Transverse colon (tissue), 4 donors: ENCODE results near the gene VASN. TPM values are rescaled to one million over a fixed set of nuclear protein-coding genes. Genes with fewer than 3 reads are reported as not detected.

Experiments used
- DNase-seq: peaks from one replicate; pipeline ENCODE4 v3.0.0-alpha.2; 2019
- H3K27ac ChIP-seq, 4 donors: fragments of 200-600 bp; sonication (generic); 2 replicates each; pipeline ENCODE4 v1.5.1; 2016 to 2018; ENCODE audit warnings: inconsistent platforms in 4 of 4
- H3K27me3 ChIP-seq: fragments of 200-600 bp; sonication (generic); 2 replicates; pipeline ENCODE4 v1.5.1; 2017; ENCODE audit warnings: inconsistent platforms
- H3K36me3 ChIP-seq, 4 donors: fragments of 200-600 bp; sonication (generic); 2 replicates each; pipeline ENCODE4 v1.5.1; 2017 to 2019; ENCODE audit warnings: inconsistent platforms in 4 of 4
- H3K4me1 ChIP-seq, 4 donors: fragments of 200-600 bp; sonication (generic); 2 replicates each; pipeline ENCODE4 v1.5.1; 2017 to 2020; ENCODE audit warnings: inconsistent platforms in 4 of 4
- H3K4me3 ChIP-seq, 4 donors: fragments of 200-600 bp; sonication (generic); 1 replicate in 1 of 4; 2 replicates in 3 of 4; pipeline versions ENCODE4 v1.5.1 to v1.6.1; 2017 to 2019; ENCODE audit warnings: inconsistent platforms in 4 of 4
- H3K9me3 ChIP-seq, 2 donors: fragments of 200-600 bp; sonication (generic); 2 replicates each; pipeline ENCODE4 v1.5.1; 2017 to 2019; ENCODE audit warnings: inconsistent platforms in 2 of 2
- CTCF ChIP-seq, 5 experiments: fragments of 200-600 bp in 3 of 5; fragments of 450-650 bp in 2 of 5; sonication (generic) in 3 of 5; IDR thresholded peaks; 1 replicate in 2 of 5; 2 replicates in 3 of 5; pipeline ENCODE4 v1.5.1; 2016 to 2017; ENCODE audit warnings: antibody characterized with exemption in 5 of 5, inconsistent platforms in 3 of 5, mild to moderate bottlenecking in 2 of 5, moderate library complexity in 1 of 5
- EP300 ChIP-seq: sonication (generic); formaldehyde crosslinking; IDR thresholded peaks from one replicate; pipeline ENCODE4 v1.6.1; 2017; ENCODE audit warnings: antibody characterized with exemption, low read depth
- POLR2A ChIP-seq: fragments of 450-650 bp; IDR thresholded peaks from one replicate; pipeline ENCODE4 v1.6.1; 2016; ENCODE audit warnings: antibody characterized with exemption, mild to moderate bottlenecking, moderate library complexity
- POLR2AphosphoS5 ChIP-seq, 3 donors: sonication (generic); formaldehyde crosslinking; IDR thresholded peaks; one replicate each; pipeline ENCODE4 v1.6.1; 2016; ENCODE audit warnings: antibody characterized with exemption in 3 of 3
- WGBS, 2 donors: methylation state at CpG; one replicate each; pipeline ENCODE4 v1.1.5; 2018; ENCODE audit warnings: low coverage in 1 of 2; 5-methylcytosine and 5-hydroxymethylcytosine counted together
- in situ Hi-C, 4 donors: fragments of 200-750 bp; cut with MboI; loops; one replicate each; pipeline versions ENCODE4 v1.15.0 to v1.15.1; 2017; ENCODE audit warnings: low sequenced_read_pairs in 3 of 4, low pct_ligation_motif_present in 1 of 4, low pct_unique_long_range_greater_than_20kb in 1 of 4
- intact Hi-C: fragments of 100-400 bp; cut with DNase I; formaldehyde crosslinking; loops from one replicate; pipeline ENCODE4 v1.15.1; 2023; ENCODE audit warnings: low total_unique reads
- total RNA-seq, 4 donors: library from RNA; depleted of rRNA; stranded (reverse); fragments of >200 nt; gene quantifications; one replicate each; pipeline ENCODE4 v1.1.0, GENCODE V29; 2016

The VASN gene
- total RNA-seq, 4 donors from 2014 or later = 3.4 to 18.7 (median 9.0) TPM

- H3K9me3 ChIP-seq = no peaks in the 10 kb centered on the region
- H3K27me3 ChIP-seq = no peaks in the 10 kb centered on the region
- in situ Hi-C loops = loop anchor here in 2 of 4 donors (10.0 kb wide), 2 partner anchors 54 to 64 kb away; partner anchors contain the start of gene CORO7 (in 1 of the 2)
- intact Hi-C loops = loop anchor here (10.0 kb wide), 1 partner anchor 744 kb away; the partner anchor contains the start of gene EEF2KMT
- H3K4me3 ChIP-seq = peak within 1 kb of the TSS; percentile 82 to 100 (median 88)
- TF ChIP-seq POLR2A (peak; percentile 49), POLR2AphosphoS5 (IDR thresholded peaks at IDR 0.05) (peak; percentile 71 to 76 (median 72)), EP300 (no peak), CTCF (IDR thresholded peaks at IDR 0.05) (no peak)
- H3K4me1 ChIP-seq = peaks cover 0 to 22% (median 16%) of the 10 kb centered on the region in 4 donors
- DNase-seq = peak; percentile 99
- no peaks in the 10 kb centered on the region for H3K36me3 ChIP-seq
- H3K27ac ChIP-seq = peak within 1 kb of the TSS; percentile 87 to 94 (median 93)
- 0% methylated on average over 3 to 26 of the region's 81 CpGs for WGBS, 2 donors
Measured at GRCh38 chr16:4350787-4351659, 20.6 kb upstream of the VASN start, which contains the start of gene PAM16. PAM16 (minus strand) TSS chr16:4351321; CDS start chr16:4351234, 87 bp downstream.

GRCh38 chr16:4351880-4352279 is 19.8 kb upstream of the VASN start:
- intact Hi-C loops (loop anchor here (10.0 kb wide), 1 partner anchor 743 kb away; the partner anchor contains the start of gene EEF2KMT), in situ Hi-C loops (loop anchor here in 2 of 4 donors (10.0 kb wide), 2 partner anchors 53 to 63 kb away; partner anchors contain the start of gene CORO7 (in 1 of the 2))
- WGBS, 2 donors = 83 to 100% methylated on average over 1 to 7 of the region's 7 CpGs
- H3K4me3 ChIP-seq = no peak overlapping the region
- no peaks in the 10 kb centered on the region for H3K36me3 ChIP-seq
- H3K9me3 ChIP-seq = no peaks in the 10 kb centered on the region
- H3K27ac ChIP-seq = peak overlapping the region in 2 of 4 donors; percentile 93
- no peaks in the 10 kb centered on the region for H3K27me3 ChIP-seq
- DNase-seq = no peak
- TF ChIP-seq EP300 = no peak
- no peak for TF ChIP-seq POLR2AphosphoS5 (IDR thresholded peaks at IDR 0.05)
- TF ChIP-seq POLR2A = no peak
- TF ChIP-seq CTCF (IDR thresholded peaks at IDR 0.05) = no peak
- H3K4me1 ChIP-seq = peaks cover 0 to 17% (median 15%) of the 10 kb centered on the region in 4 donors

GRCh38 chr16:4352843-4353242 is 18.8 kb upstream of the VASN start:
- peaks cover 0 to 17% (median 15%) of the 10 kb centered on the region in 4 donors for H3K4me1 ChIP-seq
- TF ChIP-seq EP300 (no peak), CTCF (IDR thresholded peaks at IDR 0.05) (no peak), POLR2AphosphoS5 (IDR thresholded peaks at IDR 0.05) (no peak), POLR2A (no peak)
- in situ Hi-C loops = loop anchor here in 2 of 4 donors (10.0 kb wide), 2 partner anchors 52 to 62 kb away; partner anchors contain the start of gene CORO7 (in 1 of the 2)
- H3K4me3 ChIP-seq = no peak overlapping the region
- no peaks in the 10 kb centered on the region for H3K9me3 ChIP-seq
- 80 to 89% methylated on average over 1 to 5 of the region's 5 CpGs for WGBS, 2 donors
- no peak overlapping the region for H3K27ac ChIP-seq
- H3K36me3 ChIP-seq = no peaks in the 10 kb centered on the region
- intact Hi-C loops = loop anchor here (10.0 kb wide), 1 partner anchor 742 kb away; the partner anchor contains the start of gene EEF2KMT
- H3K27me3 ChIP-seq = no peaks in the 10 kb centered on the region
- no peak for DNase-seq

DNA sequence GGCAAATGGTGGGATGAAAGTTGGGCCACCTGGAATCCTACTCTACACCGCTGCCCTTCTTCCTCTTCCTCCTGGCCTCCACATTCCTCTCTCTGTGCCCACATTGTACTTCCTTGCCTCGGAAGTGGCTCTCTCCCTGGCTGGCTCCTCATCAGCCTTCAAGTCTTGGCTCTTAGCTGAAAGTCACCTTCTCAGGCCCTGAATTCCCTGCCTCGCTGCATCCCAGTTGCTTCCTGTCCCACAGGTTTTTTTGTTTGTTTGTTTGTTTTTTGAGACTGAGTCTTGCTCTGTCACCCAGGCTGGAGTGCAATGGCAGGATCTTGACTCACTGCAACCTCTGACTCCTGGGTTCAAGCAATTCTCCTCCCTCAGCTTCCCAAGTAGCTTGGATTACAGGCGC is 18.0 kb upstream of the VASN start:
- intact Hi-C loops = loop anchor here (10.0 kb wide), 1 partner anchor 741 kb away; the partner anchor contains the start of gene EEF2KMT
- H3K27ac ChIP-seq = no peak overlapping the region
- no peaks in the 10 kb centered on the region for H3K36me3 ChIP-seq
- DNase-seq = no peak
- H3K9me3 ChIP-seq = no peaks in the 10 kb centered on the region
- no peak for TF ChIP-seq CTCF (IDR thresholded peaks at IDR 0.05)
- WGBS, 2 donors = 94 to 95% methylated on average over 3 to 4 of the region's 4 CpGs
- in situ Hi-C loops = loop anchor here in 2 of 4 donors (10.0 kb wide), 2 partner anchors 51 to 61 kb away; partner anchors contain the start of gene CORO7 (in 1 of the 2)
- peaks cover 0 to 17% (median 15%) of the 10 kb centered on the region in 4 donors for H3K4me1 ChIP-seq
- H3K4me3 ChIP-seq = no peak overlapping the region
- H3K27me3 ChIP-seq = no peaks in the 10 kb centered on the region
